ENCODE measurements around the gene LRRK2.

The LRRK2 gene

DNA sequence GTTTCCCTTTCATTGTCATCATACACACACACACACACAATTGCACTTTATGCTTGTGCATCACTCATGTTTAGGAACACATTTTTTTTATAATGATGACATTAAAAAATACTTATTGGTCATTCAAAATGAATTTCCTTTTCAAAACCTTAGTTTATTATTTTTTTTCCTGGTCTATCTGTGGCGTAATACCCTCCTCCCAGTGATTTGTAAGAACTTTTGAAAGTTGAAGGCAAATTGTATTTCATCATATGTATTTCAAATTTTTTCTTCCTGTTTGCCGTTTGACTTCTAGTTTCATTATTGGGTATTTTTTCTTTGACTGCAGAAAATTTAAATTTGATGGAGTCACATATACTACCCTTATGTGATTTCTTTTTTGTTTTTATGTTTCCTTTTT lies 2.5 kb upstream of the LRRK2 start:
- no peaks in the 10 kb centered on the region for H3K4me1 ChIP-seq (ENCODE audit: control insufficient read depth in 1 of 2, insufficient read depth in 2 of 2, low read length in 2 of 2)
- no peak overlapping the region for H2BK120ac ChIP-seq (ENCODE audit: insufficient read depth, low read length, poor library complexity)
- no peak overlapping the region for H4K8ac ChIP-seq (ENCODE audit: low read depth, low read length)
- peak in 1 of 2 donors; percentile 5 for DNase-seq
- H3K4ac ChIP-seq (ENCODE audit: low read depth, low read length), result no peak overlapping the region
- no CpG with 5 or more reads among the region's 2 CpGs for WGBS (ENCODE audit: extremely low coverage, insufficient coverage, insufficient read length)
- H3K79me1 ChIP-seq (ENCODE audit: low read length), result no peaks in the 10 kb centered on the region
- H2BK5ac ChIP-seq (ENCODE audit: low read depth, low read length, poor library complexity), result no peak overlapping the region
- no peak overlapping the region for H4K12ac ChIP-seq (ENCODE audit: low read depth, low read length)
- H3K27me3 ChIP-seq (ENCODE audit: insufficient read depth, low read length), result peaks cover 6% of the 10 kb centered on the region
- H4K91ac ChIP-seq (ENCODE audit: low read depth, low read length), result no peak overlapping the region
- H3K14ac ChIP-seq (ENCODE audit: low read length), result no peak overlapping the region
- no peak overlapping the region for H3K23ac ChIP-seq (ENCODE audit: low read length)
- no peak overlapping the region for H3K27ac ChIP-seq (ENCODE audit: low read depth, low read length)
- H3K18ac ChIP-seq (ENCODE audit: low read length), result no peak overlapping the region
- H3K36me3 ChIP-seq (ENCODE audit: control insufficient read depth in 1 of 2, insufficient read depth in 2 of 2, low read length in 2 of 2), result no peaks in the 10 kb centered on the region
- no peak overlapping the region for H3K9ac ChIP-seq (ENCODE audit: low read length)
- H2AK5ac ChIP-seq (ENCODE audit: low read length), result no peak overlapping the region
- H3K4me2 ChIP-seq (ENCODE audit: low read length), result no peak overlapping the region
- H2AFZ ChIP-seq (ENCODE audit: insufficient read depth, low read length, poor library complexity), result no peak overlapping the region
- no peak overlapping the region for H2BK12ac ChIP-seq (ENCODE audit: low read length)
- H3K4me3 ChIP-seq (ENCODE audit: low read depth, low read length), result no peak overlapping the region
- H3K79me2 ChIP-seq (ENCODE audit: control insufficient read depth, insufficient read depth, low read length, poor library complexity), result no peaks in the 10 kb centered on the region
- H3K9me3 ChIP-seq (ENCODE audit: insufficient read depth, low read depth, low read length), result no peaks in the 10 kb centered on the region

DNA sequence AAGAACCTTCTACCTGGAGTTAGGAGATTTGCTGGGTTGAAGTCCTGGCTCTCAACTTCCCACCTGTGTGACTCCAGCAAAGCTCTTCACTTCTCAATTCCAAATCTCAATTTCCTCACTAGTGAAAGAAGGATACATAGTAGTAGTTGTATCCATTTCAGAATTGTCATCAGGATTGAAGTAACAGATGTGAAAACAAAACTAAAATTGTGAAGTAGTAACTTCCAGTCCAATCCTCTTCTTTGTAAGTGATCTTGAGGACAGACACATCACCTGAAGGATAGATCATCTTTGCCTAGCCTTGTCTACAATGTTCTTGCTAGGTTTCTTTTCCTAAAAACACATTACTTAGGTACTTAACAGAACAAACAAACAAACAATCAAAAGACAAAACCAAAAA lies 1.2 kb upstream of the LRRK2 start:
- no peak overlapping the region for H2AFZ ChIP-seq (ENCODE audit: insufficient read depth, low read length, poor library complexity)
- H3K4ac ChIP-seq (ENCODE audit: low read depth, low read length), result no peak overlapping the region
- H4K8ac ChIP-seq (ENCODE audit: low read depth, low read length), result no peak overlapping the region
- H4K12ac ChIP-seq (ENCODE audit: low read depth, low read length), result no peak overlapping the region
- no peak overlapping the region for H2BK5ac ChIP-seq (ENCODE audit: low read depth, low read length, poor library complexity)
- H3K27me3 ChIP-seq (ENCODE audit: insufficient read depth, low read length), result peaks cover 6% of the 10 kb centered on the region
- H3K9ac ChIP-seq (ENCODE audit: low read length), result no peak overlapping the region
- no peak overlapping the region for H3K14ac ChIP-seq (ENCODE audit: low read length)
- H3K4me3 ChIP-seq (ENCODE audit: low read depth, low read length), result no peak overlapping the region
- no peaks in the 10 kb centered on the region for H3K4me1 ChIP-seq (ENCODE audit: control insufficient read depth in 1 of 2, insufficient read depth in 2 of 2, low read length in 2 of 2)
- H2AK5ac ChIP-seq (ENCODE audit: low read length), result no peak overlapping the region
- H3K79me1 ChIP-seq (ENCODE audit: low read length), result no peaks in the 10 kb centered on the region
- DNase-seq, result no peak
- no peak overlapping the region for H3K23ac ChIP-seq (ENCODE audit: low read length)
- no peaks in the 10 kb centered on the region for H3K36me3 ChIP-seq (ENCODE audit: control insufficient read depth in 1 of 2, insufficient read depth in 2 of 2, low read length in 2 of 2)
- H2BK120ac ChIP-seq (ENCODE audit: insufficient read depth, low read length, poor library complexity), result no peak overlapping the region
- H3K18ac ChIP-seq (ENCODE audit: low read length), result no peak overlapping the region
- no peak overlapping the region for H3K27ac ChIP-seq (ENCODE audit: low read depth, low read length)
- no peak overlapping the region for H2BK12ac ChIP-seq (ENCODE audit: low read length)
- H3K79me2 ChIP-seq (ENCODE audit: control insufficient read depth, insufficient read depth, low read length, poor library complexity), result no peaks in the 10 kb centered on the region
- H3K9me3 ChIP-seq (ENCODE audit: insufficient read depth, low read depth, low read length), result no peaks in the 10 kb centered on the region
- no peak overlapping the region for H3K4me2 ChIP-seq (ENCODE audit: low read length)
- no peak overlapping the region for H4K91ac ChIP-seq (ENCODE audit: low read depth, low read length)

DNA sequence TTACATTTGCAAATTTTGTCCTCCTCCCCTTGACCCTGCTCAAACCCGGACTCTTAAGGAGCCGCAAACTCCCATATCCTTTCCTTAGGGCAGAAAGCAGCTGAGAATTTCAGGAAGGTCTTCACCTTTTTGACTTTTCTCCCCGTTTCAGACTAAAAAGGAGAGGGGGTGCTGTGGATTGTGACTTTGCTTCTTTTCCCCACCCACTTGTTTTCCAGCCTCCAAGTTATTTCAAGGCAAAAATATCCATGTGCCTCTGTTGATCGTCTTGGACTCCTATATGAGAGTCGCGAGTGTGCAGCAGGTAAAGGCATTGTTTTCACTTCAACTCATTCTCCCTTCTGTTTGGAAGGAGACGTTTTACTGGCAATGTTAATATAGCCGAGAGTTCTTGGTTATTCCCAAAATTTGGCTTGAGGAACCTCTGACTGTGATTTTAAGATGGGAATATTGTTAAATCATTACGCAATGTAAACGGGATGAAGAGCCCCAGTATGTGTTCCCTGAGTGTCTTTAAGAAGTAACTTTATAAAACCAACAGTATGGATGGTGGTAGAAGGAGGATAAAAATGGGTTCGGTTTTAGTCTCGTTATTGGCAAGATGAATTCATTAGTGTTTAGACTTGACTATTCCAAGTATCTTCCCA lies 663 bp downstream of the LRRK2 start:
- Histone ChIP-seq H3K18ac (ENCODE audit: low read length) (no peak overlapping the region), H4K91ac (ENCODE audit: low read depth, low read length) (no peak overlapping the region), H3K27me3 (ENCODE audit: insufficient read depth, low read length) (peaks cover 6% of the 10 kb centered on the region), H4K8ac (ENCODE audit: low read depth, low read length) (no peak overlapping the region), H2BK12ac (ENCODE audit: low read length) (no peak overlapping the region), H2BK120ac (ENCODE audit: insufficient read depth, low read length, poor library complexity) (no peak overlapping the region), H3K4ac (ENCODE audit: low read depth, low read length) (no peak overlapping the region), H2AFZ (ENCODE audit: insufficient read depth, low read length, poor library complexity) (no peak overlapping the region), H3K79me1 (ENCODE audit: low read length) (no peaks in the 10 kb centered on the region), H3K27ac (ENCODE audit: low read depth, low read length) (no peak overlapping the region), H3K9ac (ENCODE audit: low read length) (no peak overlapping the region), H3K36me3 (ENCODE audit: control insufficient read depth in 1 of 2, insufficient read depth in 2 of 2, low read length in 2 of 2) (no peaks in the 10 kb centered on the region), H3K4me2 (ENCODE audit: low read length) (peak overlapping the region; percentile 95), H2AK5ac (ENCODE audit: low read length) (no peak overlapping the region), H4K12ac (ENCODE audit: low read depth, low read length) (no peak overlapping the region), H3K4me3 (ENCODE audit: low read depth, low read length) (no peak overlapping the region), H3K14ac (ENCODE audit: low read length) (no peak overlapping the region), H3K23ac (ENCODE audit: low read length) (no peak overlapping the region), H3K79me2 (ENCODE audit: control insufficient read depth, insufficient read depth, low read length, poor library complexity) (no peaks in the 10 kb centered on the region), H2BK5ac (ENCODE audit: low read depth, low read length, poor library complexity) (no peak overlapping the region), H3K9me3 (ENCODE audit: insufficient read depth, low read depth, low read length) (no peaks in the 10 kb centered on the region), H3K4me1 (ENCODE audit: control insufficient read depth in 1 of 2, insufficient read depth in 2 of 2, low read length in 2 of 2) (no peaks in the 10 kb centered on the region)
- DNase-seq, result no peak
- 100% methylated on average over 2 of the region's 12 CpGs for WGBS (ENCODE audit: extremely low coverage, insufficient coverage, insufficient read length)

DNA sequence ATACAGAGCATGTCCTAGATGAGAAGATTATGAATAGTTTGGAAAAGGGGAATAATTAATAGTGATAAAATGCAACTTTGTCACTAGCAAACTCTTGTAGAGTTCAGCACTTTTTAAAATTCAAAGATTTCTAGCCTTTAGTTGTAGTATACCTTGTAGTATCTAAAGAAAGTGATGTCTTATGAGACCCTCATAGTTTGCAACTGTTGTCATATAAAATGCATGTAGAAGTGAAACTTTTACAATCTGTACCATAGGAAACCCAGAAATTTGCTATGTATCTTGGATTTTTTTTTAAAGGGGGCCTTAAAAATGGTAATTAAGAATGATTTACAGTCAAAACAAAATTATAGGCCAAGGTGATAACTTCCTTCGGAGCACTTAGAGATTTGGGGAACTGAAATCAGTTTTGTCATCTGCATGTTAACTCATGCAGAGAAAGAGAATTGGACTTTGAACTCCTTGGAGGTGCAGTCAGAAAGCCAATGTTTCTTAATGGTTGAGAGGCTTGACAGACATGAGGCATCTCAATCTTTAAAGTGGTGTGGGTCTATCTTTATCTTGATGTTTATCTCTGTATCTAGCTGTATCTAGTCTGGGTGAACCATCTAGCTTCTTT lies 1.3 kb downstream of the LRRK2 start:
- no peaks in the 10 kb centered on the region for H3K79me2 ChIP-seq (ENCODE audit: control insufficient read depth, insufficient read depth, low read length, poor library complexity)
- WGBS (ENCODE audit: extremely low coverage, insufficient coverage, insufficient read length), result no CpG with 5 or more reads among the region's 1 CpG
- H2BK120ac ChIP-seq (ENCODE audit: insufficient read depth, low read length, poor library complexity), result no peak overlapping the region

More for the DNA sequence above, 1.3 kb downstream of the LRRK2 start:
- Histone ChIP-seq H3K9ac (ENCODE audit: low read length) (no peak overlapping the region), H2BK5ac (ENCODE audit: low read depth, low read length, poor library complexity) (no peak overlapping the region), H3K9me3 (ENCODE audit: insufficient read depth, low read depth, low read length) (no peaks in the 10 kb centered on the region), H3K79me1 (ENCODE audit: low read length) (no peaks in the 10 kb centered on the region), H3K27me3 (ENCODE audit: insufficient read depth, low read length) (peaks cover 6% of the 10 kb centered on the region), H3K18ac (ENCODE audit: low read length) (no peak overlapping the region), H3K4me3 (ENCODE audit: low read depth, low read length) (no peak overlapping the region), H3K14ac (ENCODE audit: low read length) (no peak overlapping the region), H4K91ac (ENCODE audit: low read depth, low read length) (no peak overlapping the region), H3K4ac (ENCODE audit: low read depth, low read length) (no peak overlapping the region), H3K27ac (ENCODE audit: low read depth, low read length) (no peak overlapping the region), H3K36me3 (ENCODE audit: control insufficient read depth in 1 of 2, insufficient read depth in 2 of 2, low read length in 2 of 2) (no peaks in the 10 kb centered on the region), H2BK12ac (ENCODE audit: low read length) (no peak overlapping the region), H2AK5ac (ENCODE audit: low read length) (no peak overlapping the region), H3K23ac (ENCODE audit: low read length) (no peak overlapping the region), H3K4me2 (ENCODE audit: low read length) (no peak overlapping the region), H4K8ac (ENCODE audit: low read depth, low read length) (no peak overlapping the region), H4K12ac (ENCODE audit: low read depth, low read length) (no peak overlapping the region), H3K4me1 (ENCODE audit: control insufficient read depth in 1 of 2, insufficient read depth in 2 of 2, low read length in 2 of 2) (no peaks in the 10 kb centered on the region), H2AFZ (ENCODE audit: insufficient read depth, low read length, poor library complexity) (no peak overlapping the region)
- DNase-seq, result peak in 1 of 2 donors; percentile 8

Data from trophoblast cell (in vitro differentiated cells and primary cell).